ENCODE results near the gene GTF3C2.

- TF ChIP-seq BACH1 (IDR thresholded peaks at IDR 0.05; ENCODE audit: borderline replicate concordance) (no peak), EZH2 (IDR thresholded peaks at IDR 0.05; ENCODE audit: borderline replicate concordance, control insufficient read depth, low read depth, low read length) (no peak)
Observed at GRCh38 chr2:27372937-27373336, 16.4 kb upstream of the GTF3C2 start.

All from GM12878 (cell line).